ENCODE measurements around the gene MAGI1.
A peak's percentile ranks its signal among the peaks of the same experiment; 100 is the strongest.

Gene MAGI1

GRCh38 chr3:65628978-65629377 is 409.7 kb downstream of the MAGI1 start:
- no peak overlapping the region for H3K4me2 ChIP-seq (ENCODE audit: low read length, poor library complexity, severe bottlenecking)
- no peak overlapping the region for H2AFZ ChIP-seq (ENCODE audit: low read depth, low read length)
- no peak overlapping the region for H2BK12ac ChIP-seq (ENCODE audit: low read length in 2 of 2)
- no peaks in the 10 kb centered on the region for H3K4me1 ChIP-seq (ENCODE audit: control insufficient read depth, insufficient read depth, low read depth, low read length)
- H3K79me1 ChIP-seq (replicated peaks; ENCODE audit: low read length, poor library complexity, severe bottlenecking): peaks cover 6% of the 10 kb centered on the region
- no peak overlapping the region for H3K23ac ChIP-seq (ENCODE audit: low read length in 2 of 2)
- no peak overlapping the region for H4K91ac ChIP-seq (ENCODE audit: low read length)
- no peak overlapping the region for H2BK5ac ChIP-seq (ENCODE audit: low read depth, low read length, poor library complexity, severe bottlenecking)
- H3K27ac ChIP-seq (ENCODE audit: low read length, poor library complexity, severe bottlenecking): no peak overlapping the region
- no peaks in the 10 kb centered on the region for H3K9me3 ChIP-seq (ENCODE audit: control insufficient read depth, low read length)
- WGBS: 43% methylated on average over 1 of the region's 2 CpGs
- H3K18ac ChIP-seq (ENCODE audit: low read depth in 1 of 2, low read length in 2 of 2): no peak overlapping the region
- no peak overlapping the region for H3K14ac ChIP-seq (ENCODE audit: low read length in 2 of 2)
- H3K27me3 ChIP-seq (ENCODE audit: control insufficient read depth in 1 of 2, insufficient read depth in 1 of 2, low read length in 2 of 2): no peaks in the 10 kb centered on the region
- H3K4me3 ChIP-seq (ENCODE audit: insufficient read depth in 1 of 2, low read depth in 1 of 2, low read length in 2 of 2): no peak overlapping the region
- no peaks in the 10 kb centered on the region for H3K36me3 ChIP-seq (ENCODE audit: control insufficient read depth in 1 of 2, insufficient read depth in 2 of 2, low read depth in 1 of 2, low read length in 2 of 2)
- no peak overlapping the region for H2BK120ac ChIP-seq (ENCODE audit: low read depth, low read length)
- no peak for DNase-seq
- no peak overlapping the region for H3K4ac ChIP-seq (ENCODE audit: low read depth in 1 of 2, low read length in 2 of 2)
- no peak overlapping the region for H4K8ac ChIP-seq (ENCODE audit: low read length)
- no peak overlapping the region for H2AK5ac ChIP-seq (ENCODE audit: low read length, severe bottlenecking)
- H2BK15ac ChIP-seq (ENCODE audit: low read depth, poor library complexity, severe bottlenecking): no peak overlapping the region
- no peak overlapping the region for H3K9ac ChIP-seq (ENCODE audit: low read length)

GRCh38 chr3:65627062-65627461 is 411.7 kb downstream of the MAGI1 start:
- Histone ChIP-seq H3K14ac (ENCODE audit: low read length in 2 of 2) (no peak overlapping the region), H3K4me1 (ENCODE audit: control insufficient read depth, insufficient read depth, low read depth, low read length) (no peaks in the 10 kb centered on the region), H3K9me3 (ENCODE audit: control insufficient read depth, low read length) (no peaks in the 10 kb centered on the region), H2BK120ac (ENCODE audit: low read depth, low read length) (no peak overlapping the region), H2AFZ (ENCODE audit: low read depth, low read length) (no peak overlapping the region), H3K18ac (ENCODE audit: low read depth in 1 of 2, low read length in 2 of 2) (no peak overlapping the region), H2BK5ac (ENCODE audit: low read depth, low read length, poor library complexity, severe bottlenecking) (no peak overlapping the region), H3K36me3 (ENCODE audit: control insufficient read depth in 1 of 2, insufficient read depth in 2 of 2, low read depth in 1 of 2, low read length in 2 of 2) (no peaks in the 10 kb centered on the region), H3K4ac (ENCODE audit: low read depth in 1 of 2, low read length in 2 of 2) (no peak overlapping the region), H3K23ac (ENCODE audit: low read length in 2 of 2) (no peak overlapping the region), H4K8ac (ENCODE audit: low read length) (no peak overlapping the region), H2BK12ac (ENCODE audit: low read length in 2 of 2) (no peak overlapping the region), H3K27me3 (ENCODE audit: control insufficient read depth in 1 of 2, insufficient read depth in 1 of 2, low read length in 2 of 2) (no peaks in the 10 kb centered on the region), H3K4me2 (ENCODE audit: low read length, poor library complexity, severe bottlenecking) (no peak overlapping the region), H3K9ac (ENCODE audit: low read length) (no peak overlapping the region), H4K91ac (ENCODE audit: low read length) (no peak overlapping the region), H2BK15ac (ENCODE audit: low read depth, poor library complexity, severe bottlenecking) (no peak overlapping the region), H3K79me1 (replicated peaks; ENCODE audit: low read length, poor library complexity, severe bottlenecking) (peaks cover 2% of the 10 kb centered on the region), H3K4me3 (ENCODE audit: insufficient read depth in 1 of 2, low read depth in 1 of 2, low read length in 2 of 2) (no peak overlapping the region), H3K27ac (ENCODE audit: low read length, poor library complexity, severe bottlenecking) (no peak overlapping the region), H2AK5ac (ENCODE audit: low read length, severe bottlenecking) (no peak overlapping the region)
- WGBS: 100% methylated on average over 1 of the region's 3 CpGs
- peak; percentile 23 for DNase-seq

DNA sequence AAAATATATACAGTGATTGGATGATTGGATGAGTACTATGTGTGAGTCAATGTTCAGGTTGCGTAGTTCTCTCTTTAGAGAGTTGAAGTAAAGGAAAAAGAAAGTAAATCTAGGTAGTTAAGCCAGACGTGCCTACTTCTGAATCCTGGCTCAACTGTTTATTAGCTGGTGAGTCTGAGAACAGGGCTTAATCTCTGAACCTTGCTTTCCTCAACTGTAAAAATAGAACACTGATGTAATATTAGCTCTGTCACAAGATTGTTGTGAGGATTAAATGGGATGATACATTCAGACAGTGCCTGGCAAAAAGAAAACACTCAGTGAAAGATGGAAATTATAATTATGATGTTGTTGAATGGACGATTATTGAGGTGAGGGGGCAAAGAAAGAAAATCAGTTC is 413.4 kb downstream of the MAGI1 start:
- Histone ChIP-seq H3K27me3 (ENCODE audit: control insufficient read depth in 1 of 2, insufficient read depth in 1 of 2, low read length in 2 of 2) (no peaks in the 10 kb centered on the region), H3K9ac (ENCODE audit: low read length) (no peak overlapping the region), H3K79me1 (replicated peaks; ENCODE audit: low read length, poor library complexity, severe bottlenecking) (no peaks in the 10 kb centered on the region), H3K4me2 (ENCODE audit: low read length, poor library complexity, severe bottlenecking) (no peak overlapping the region), H2AK5ac (ENCODE audit: low read length, severe bottlenecking) (no peak overlapping the region), H3K23ac (ENCODE audit: low read length in 2 of 2) (no peak overlapping the region), H2BK15ac (ENCODE audit: low read depth, poor library complexity, severe bottlenecking) (no peak overlapping the region), H3K4ac (ENCODE audit: low read depth in 1 of 2, low read length in 2 of 2) (no peak overlapping the region), H2BK120ac (ENCODE audit: low read depth, low read length) (no peak overlapping the region), H3K36me3 (ENCODE audit: control insufficient read depth in 1 of 2, insufficient read depth in 2 of 2, low read depth in 1 of 2, low read length in 2 of 2) (peaks cover 0 to 5% of the 10 kb centered on the region in 2 experiments), H2AFZ (ENCODE audit: low read depth, low read length) (no peak overlapping the region), H2BK5ac (ENCODE audit: low read depth, low read length, poor library complexity, severe bottlenecking) (no peak overlapping the region), H3K4me1 (ENCODE audit: control insufficient read depth, insufficient read depth, low read depth, low read length) (no peaks in the 10 kb centered on the region), H3K9me3 (ENCODE audit: control insufficient read depth, low read length) (no peaks in the 10 kb centered on the region), H3K4me3 (ENCODE audit: insufficient read depth in 1 of 2, low read depth in 1 of 2, low read length in 2 of 2) (no peak overlapping the region), H4K91ac (ENCODE audit: low read length) (no peak overlapping the region), H2BK12ac (ENCODE audit: low read length in 2 of 2) (no peak overlapping the region), H3K27ac (ENCODE audit: low read length, poor library complexity, severe bottlenecking) (no peak overlapping the region), H3K14ac (ENCODE audit: low read length in 2 of 2) (no peak overlapping the region), H3K18ac (ENCODE audit: low read depth in 1 of 2, low read length in 2 of 2) (no peak overlapping the region), H4K8ac (ENCODE audit: low read length) (no peak overlapping the region)
- 32% methylated on average over 2 of the region's 3 CpGs for WGBS
- DNase-seq: peak; percentile 64

GRCh38 chr3:65623362-65623761 is 415.4 kb downstream of the MAGI1 start:
- Histone ChIP-seq H4K91ac (ENCODE audit: low read length) (no peak overlapping the region), H3K27me3 (ENCODE audit: control insufficient read depth in 1 of 2, insufficient read depth in 1 of 2, low read length in 2 of 2) (no peaks in the 10 kb centered on the region), H3K4me3 (ENCODE audit: insufficient read depth in 1 of 2, low read depth in 1 of 2, low read length in 2 of 2) (no peak overlapping the region), H3K4me2 (ENCODE audit: low read length, poor library complexity, severe bottlenecking) (no peak overlapping the region), H3K36me3 (ENCODE audit: control insufficient read depth in 1 of 2, insufficient read depth in 2 of 2, low read depth in 1 of 2, low read length in 2 of 2) (peaks cover 0 to 5% of the 10 kb centered on the region in 2 experiments), H2BK15ac (ENCODE audit: low read depth, poor library complexity, severe bottlenecking) (no peak overlapping the region), H2AFZ (ENCODE audit: low read depth, low read length) (no peak overlapping the region), H2BK12ac (ENCODE audit: low read length in 2 of 2) (no peak overlapping the region), H3K14ac (ENCODE audit: low read length in 2 of 2) (no peak overlapping the region), H3K4me1 (ENCODE audit: control insufficient read depth, insufficient read depth, low read depth, low read length) (no peaks in the 10 kb centered on the region), H3K18ac (ENCODE audit: low read depth in 1 of 2, low read length in 2 of 2) (no peak overlapping the region), H3K9ac (ENCODE audit: low read length) (no peak overlapping the region), H3K4ac (ENCODE audit: low read depth in 1 of 2, low read length in 2 of 2) (no peak overlapping the region), H3K9me3 (ENCODE audit: control insufficient read depth, low read length) (no peaks in the 10 kb centered on the region), H3K23ac (ENCODE audit: low read length in 2 of 2) (no peak overlapping the region), H2AK5ac (ENCODE audit: low read length, severe bottlenecking) (no peak overlapping the region), H3K79me1 (replicated peaks; ENCODE audit: low read length, poor library complexity, severe bottlenecking) (no peaks in the 10 kb centered on the region), H2BK120ac (ENCODE audit: low read depth, low read length) (no peak overlapping the region), H3K27ac (ENCODE audit: low read length, poor library complexity, severe bottlenecking) (no peak overlapping the region), H2BK5ac (ENCODE audit: low read depth, low read length, poor library complexity, severe bottlenecking) (no peak overlapping the region), H4K8ac (ENCODE audit: low read length) (no peak overlapping the region)
- 100% methylated on average over 1 of the region's 1 CpG for whole genome bisulfite sequencing
- DNase-seq: no peak
